ENCODE measurements around the gene CD93.

CD93 gene

GRCh38 chr20:23035731-23036130 lies 50.4 kb downstream of the CD93 start:
- no peak for DNase-seq (ENCODE audit: low spot score)

DNA sequence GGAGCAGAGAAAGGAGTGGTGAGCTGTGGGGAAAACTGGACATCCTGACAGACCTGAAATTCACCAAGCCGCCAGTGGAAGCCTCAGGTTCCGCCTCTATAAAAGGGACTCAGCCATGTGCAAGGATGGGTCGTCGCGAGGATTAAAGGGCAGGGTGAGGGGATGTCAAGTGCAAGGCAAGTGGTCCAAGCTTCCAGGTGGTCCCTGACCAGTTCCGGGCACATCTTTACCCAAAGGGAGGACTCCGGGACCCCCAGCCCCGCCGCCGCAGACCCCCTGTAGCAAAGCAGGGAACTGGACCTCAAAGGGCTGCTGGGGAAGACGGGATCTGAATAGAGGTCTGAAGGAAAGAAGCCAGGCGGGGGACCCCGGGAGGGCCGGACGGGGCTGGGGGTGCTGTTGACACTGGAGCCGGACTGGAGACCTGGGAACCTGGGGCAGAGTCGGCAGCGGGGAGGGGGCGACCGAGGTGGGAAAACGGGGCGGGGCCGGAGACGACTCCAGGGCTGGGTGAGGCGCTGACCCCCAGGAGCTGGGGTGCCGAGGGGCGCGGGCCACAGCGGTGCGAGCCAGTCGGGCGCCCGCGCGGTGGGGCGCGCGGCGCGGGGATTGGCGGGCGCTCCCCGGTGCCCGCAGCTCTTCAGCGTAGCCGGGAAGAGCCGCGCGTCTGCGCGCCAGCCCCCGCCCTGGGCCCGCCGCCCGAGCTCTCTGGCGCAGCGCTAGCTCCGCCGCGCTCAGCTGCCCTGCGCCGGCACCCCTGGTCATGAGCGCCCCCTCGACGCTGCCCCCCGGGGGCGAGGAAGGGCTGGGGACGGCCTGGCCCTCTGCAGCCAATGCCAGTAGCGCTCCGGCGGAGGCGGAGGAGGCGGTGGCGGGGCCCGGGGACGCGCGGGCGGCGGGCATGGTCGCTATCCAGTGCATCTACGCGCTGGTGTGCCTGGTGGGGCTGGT lies 51.1 kb downstream of the CD93 start, which contains the start of gene SSTR4:
TSS of gene SSTR4 (plus strand) at position 592 of the 951 bp plus-strand sequence. CDS start at position 764, 172 bp downstream.
- DNase-seq (ENCODE audit: low spot score): no peak

DNA sequence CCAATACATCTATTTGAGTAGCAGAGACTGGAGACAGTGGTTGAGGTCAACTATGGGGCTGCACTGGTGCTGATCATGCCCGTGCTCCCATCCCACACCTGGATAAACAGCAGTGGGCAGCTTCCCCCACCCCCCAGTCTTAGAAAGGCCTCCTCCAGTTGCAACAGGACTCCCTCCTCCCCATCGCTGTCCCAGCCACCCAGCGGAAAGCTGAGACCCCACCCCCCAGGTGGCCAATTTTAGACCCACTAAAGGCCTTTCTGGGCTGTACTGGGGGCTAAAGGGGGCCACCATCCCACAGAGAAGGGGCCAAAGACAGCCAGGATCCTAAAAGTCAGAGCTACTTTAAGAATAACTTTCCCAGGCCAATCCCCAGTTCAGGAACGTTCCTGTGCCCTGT lies 52.2 kb downstream of the CD93 start:
- no peak for DNase-seq (ENCODE audit: low spot score)

DNA sequence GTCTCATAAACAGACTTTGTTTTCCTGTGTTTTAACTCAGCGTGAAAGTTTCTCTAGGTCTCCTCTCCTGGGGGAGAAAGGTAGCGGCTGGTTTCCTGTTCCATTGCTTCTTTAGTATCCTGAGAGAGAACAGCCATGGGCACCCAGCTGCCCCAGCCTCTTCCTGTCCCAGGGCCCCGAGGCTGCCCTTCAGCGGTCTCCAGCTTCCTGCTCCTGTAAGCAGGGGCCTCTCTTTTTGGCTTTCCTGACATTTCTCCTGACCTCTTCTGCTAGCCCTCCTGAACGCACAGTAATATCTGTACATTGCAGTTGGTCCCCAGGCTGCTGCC lies 53.4 kb downstream of the CD93 start:
- no peak for DNase-seq (ENCODE audit: low spot score)

GRCh38 chr20:23032056-23032749 lies 53.9 kb downstream of the CD93 start:
- no peak for DNase-seq (ENCODE audit: low spot score)

GRCh38 chr20:23031346-23031745 lies 54.8 kb downstream of the CD93 start:
- no peak for DNase-seq (ENCODE audit: low spot score)

Data from SW480 (cell line).